HG03442 (cell line): ENCODE measurements around the gene STRA6.

Experiments used
- ATAC-seq: cut with Tn5 transposase; IDR thresholded peaks from one replicate; pipeline ENCODE4 v1.9.1; 2021; ENCODE audit warnings: mild to moderate bottlenecking, moderate library complexity; ENCODE audit not compliant: unreplicated experiment

The STRA6 gene

GRCh38 chr15:74208901-74209559 is 6.4 kb upstream of the STRA6 start:
- ATAC-seq, result no peak

DNA sequence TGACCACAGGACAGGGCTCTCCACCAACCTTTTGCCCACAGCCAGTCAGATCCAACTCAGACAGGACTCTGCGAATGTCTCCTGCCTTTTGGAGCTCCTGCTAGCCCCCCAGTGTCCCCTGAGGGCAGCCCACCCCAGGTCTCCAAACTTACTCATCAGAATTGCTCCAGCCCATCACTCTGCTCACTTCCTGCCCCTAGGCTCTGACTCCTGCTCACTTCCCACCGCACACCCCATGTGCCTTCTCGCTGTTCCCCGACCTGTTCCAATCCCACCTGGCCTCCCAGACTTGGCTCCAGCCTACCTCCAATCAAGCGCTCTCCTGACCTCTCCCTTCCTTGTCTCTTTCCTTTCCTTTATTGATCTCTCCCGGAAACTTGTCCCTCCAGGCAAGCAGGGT is 5.9 kb upstream of the STRA6 start:
- no peak for ATAC-seq

DNA sequence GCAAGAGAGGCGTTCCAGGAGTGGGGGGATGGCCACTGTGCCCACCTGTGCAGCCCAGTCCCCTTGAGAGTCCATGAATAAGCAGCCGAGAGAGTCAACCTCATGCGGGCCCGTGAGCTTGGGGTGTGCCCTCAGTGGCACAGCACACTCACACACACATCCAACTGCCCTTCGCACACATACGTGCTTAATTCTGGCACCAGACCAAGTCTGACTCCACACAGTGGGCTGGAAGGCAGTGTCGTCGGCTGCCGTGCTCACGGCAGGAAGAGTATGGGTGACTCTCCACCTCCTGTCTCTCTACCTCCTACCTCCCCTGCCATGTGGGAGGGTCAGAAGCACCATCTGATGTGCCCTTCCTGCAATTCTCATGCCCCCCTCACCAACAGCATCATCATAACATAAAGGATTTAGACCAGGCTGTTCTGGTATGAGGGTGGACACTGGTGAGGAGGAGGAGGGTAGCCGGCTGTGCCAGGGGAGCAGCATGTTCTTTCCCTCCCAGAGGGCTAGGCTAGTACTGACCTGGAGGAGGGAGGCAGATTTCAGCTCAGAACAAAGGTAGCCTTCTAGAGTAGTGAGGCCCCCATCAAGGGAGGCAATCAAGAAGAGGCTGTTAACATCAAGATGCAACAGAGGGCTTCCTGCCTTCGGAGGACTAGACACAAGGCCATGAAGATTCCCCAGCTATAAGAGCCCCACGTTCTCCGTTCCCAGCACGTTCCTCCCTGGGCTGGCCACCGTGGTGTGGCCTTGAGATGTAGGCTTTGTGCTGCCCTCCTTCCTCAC is 5.3 kb upstream of the STRA6 start:
- no peak for ATAC-seq

- ATAC-seq, result no peak
Observed at GRCh38 chr15:74206801-74207281, 4.3 kb upstream of the STRA6 start.

GRCh38 chr15:74205582-74205947 is 3.0 kb upstream of the STRA6 start:
- no peak for ATAC-seq

- no peak for ATAC-seq
Observed at GRCh38 chr15:74203914-74204431, 1.4 kb upstream of the STRA6 start.

GRCh38 chr15:74201710-74202420 is 722 bp downstream of the STRA6 start:
- no peak for ATAC-seq

GRCh38 chr15:74200871-74201419 is 1.6 kb downstream of the STRA6 start:
- ATAC-seq, result no peak

DNA sequence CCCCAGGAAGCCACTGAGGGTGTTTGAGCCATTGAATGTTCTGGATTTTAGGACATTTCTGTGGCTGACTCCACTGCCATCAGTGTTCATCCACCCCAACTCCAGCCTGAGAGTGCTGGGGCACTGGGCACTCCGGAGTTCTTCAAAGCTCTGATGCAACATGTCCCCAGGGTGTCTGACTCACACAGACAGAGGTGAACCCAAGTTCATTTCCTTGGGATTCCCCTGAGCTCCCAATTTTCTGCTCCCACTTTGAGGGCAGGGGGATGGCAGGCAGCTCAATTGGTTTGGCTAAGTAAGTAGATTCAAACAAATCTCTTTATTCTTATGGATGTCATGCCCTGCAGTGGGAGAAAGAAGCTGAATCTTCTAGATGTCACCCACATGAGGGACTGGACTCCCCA is 2.2 kb downstream of the STRA6 start:
- no peak for ATAC-seq

DNA sequence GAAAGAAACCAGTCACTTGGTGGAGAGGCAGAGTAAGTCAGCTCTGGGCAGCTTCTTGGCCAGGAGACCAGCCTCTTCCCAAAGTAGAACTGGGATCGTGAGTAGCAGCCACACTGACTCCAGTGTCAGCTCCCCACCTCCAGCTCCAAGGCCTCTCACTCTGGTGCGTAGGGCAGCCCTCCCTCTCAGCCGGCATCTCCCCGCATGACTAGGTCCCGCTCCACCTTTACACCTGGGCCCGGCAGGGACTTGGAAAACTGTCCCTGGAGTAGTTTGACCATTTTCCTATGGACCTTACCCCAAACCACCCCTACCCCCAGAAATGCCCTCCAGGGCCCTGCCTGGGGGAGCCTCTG is 3.3 kb downstream of the STRA6 start:
- no peak for ATAC-seq

- ATAC-seq, result no peak
Observed at GRCh38 chr15:74197176-74197965, 5.2 kb downstream of the STRA6 start.

DNA sequence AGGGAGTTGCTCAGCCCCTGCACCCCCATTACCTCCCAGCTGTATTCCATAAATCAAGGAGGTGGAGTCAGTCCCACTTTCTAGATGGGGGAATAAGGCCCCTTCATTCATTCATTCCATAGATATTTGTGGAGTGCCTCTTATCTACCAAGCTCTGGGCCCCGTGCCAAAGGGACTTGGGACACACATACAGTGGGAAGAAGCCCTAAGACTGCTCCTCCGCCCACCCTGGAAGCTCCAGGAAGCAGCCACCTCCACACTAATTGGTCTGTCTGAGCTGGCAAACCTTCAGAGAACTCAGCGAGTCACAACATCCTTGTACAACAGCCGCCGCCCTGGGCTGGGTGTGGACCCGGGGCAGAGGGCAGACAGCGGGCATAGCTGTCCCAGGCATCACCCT is 6.4 kb downstream of the STRA6 start:
- no peak for ATAC-seq

DNA sequence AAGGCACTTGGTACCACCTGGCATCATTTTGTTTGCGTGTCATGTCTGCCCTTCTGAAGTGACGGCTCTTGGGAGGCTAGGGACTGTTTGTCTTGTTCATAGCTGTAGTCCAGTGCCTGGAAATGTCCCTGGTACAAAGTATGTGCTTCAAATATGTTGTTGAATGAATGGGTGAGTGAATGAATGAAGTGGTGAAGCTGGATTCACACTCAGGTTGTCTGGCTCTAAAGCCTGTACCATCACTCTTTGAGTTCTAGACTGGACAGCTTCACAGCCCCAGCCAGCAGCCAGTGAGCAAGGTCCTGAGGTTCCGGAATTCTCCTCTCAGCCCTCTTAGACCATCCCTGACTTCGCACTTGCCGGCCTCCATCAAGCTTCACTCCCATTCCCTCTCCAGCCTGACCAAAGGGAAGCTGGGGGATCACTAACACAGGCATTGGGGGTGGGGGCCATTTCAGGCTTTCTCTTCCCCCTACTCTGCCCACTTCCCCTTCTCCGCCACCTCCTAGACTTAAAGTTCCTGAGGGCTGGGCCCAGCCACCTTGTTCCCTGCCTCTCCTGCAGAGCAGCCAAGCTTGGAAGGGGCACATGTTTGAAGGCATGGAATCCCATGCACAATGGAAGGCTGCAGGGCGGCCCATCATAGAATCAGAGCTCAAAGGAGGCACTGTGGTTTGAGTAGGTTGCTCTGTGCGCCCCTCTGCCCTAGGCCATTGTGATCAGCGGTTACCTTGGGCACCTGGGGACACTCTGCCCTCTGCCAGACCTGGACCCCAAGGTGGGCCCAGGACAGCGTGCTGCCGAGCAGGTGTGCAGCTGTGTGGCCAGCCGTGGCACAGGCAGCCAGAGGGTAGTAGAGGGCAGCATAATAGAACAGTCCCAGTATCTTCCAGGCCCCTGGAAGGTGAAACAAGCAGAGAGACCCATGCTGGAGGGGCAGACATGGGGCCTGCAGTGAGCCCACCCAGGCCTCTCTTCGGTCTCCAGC is 7.7 kb downstream of the STRA6 start:
- ATAC-seq, result no peak

- no peak for ATAC-seq
Observed at GRCh38 chr15:74193905-74194304, 8.7 kb downstream of the STRA6 start.

DNA sequence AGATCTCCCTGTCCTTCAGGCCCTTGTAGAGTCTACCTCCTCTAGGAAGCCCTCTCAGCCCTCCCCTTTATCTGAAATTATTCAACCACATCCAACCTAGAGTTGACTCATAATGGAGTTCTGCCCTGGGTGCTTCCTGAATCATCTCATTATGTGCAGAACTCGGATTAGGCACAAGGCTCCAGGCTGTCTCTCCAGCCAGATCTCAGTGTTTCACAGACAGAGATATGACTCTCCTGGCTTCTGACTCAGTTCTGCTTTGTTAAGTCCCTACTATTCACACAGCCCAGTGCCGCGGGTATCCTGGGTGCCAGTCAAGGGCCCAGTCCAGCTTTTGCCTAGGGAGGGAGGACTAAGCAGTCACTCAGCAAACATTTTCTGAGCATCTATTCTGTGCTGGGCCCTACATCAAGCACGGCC is 9.3 kb downstream of the STRA6 start:
- ATAC-seq, result no peak

GRCh38 chr15:74192751-74193150 is 9.8 kb downstream of the STRA6 start:
- no peak for ATAC-seq

DNA sequence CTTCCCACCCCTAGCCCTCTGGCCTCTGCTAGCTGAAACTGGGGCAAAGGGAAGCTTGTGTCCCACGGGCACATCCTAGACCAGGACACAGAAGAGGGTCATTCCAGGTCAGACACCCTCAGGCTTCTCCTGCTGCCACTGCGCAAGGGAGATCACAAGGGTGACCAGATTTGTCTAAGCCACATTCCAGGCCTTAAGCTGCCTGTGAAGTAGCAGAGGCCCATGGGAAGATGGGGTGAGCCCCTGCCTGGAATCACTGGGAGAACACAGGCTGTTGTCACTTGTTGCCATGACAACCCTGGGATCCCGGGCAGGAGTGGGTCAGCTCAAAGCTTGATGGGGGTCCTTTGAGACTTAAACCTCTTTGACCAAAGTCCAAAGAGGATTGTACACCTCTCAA is 10.8 kb downstream of the STRA6 start:
- no peak for ATAC-seq

DNA sequence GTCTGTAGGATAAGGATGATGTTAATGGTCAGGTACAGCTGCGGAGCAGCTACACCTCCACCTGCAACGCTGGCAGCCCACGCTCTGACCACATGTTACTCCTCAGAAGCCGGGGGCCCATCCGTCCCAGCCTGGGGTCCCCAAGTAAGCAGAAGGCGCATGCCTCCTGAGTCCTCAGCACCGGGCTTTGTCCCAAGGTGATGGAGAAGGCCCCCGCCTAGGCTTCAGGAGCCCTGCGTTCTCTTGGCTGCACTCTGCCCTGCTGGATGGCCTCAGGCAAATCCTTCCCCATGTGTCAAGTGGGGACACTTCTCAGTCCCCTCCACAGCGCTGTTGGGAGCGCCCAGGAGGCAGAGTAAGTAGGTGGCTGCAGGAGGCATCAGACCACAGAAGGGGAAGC is 14.4 kb downstream of the STRA6 start:
- ATAC-seq, result no peak

DNA sequence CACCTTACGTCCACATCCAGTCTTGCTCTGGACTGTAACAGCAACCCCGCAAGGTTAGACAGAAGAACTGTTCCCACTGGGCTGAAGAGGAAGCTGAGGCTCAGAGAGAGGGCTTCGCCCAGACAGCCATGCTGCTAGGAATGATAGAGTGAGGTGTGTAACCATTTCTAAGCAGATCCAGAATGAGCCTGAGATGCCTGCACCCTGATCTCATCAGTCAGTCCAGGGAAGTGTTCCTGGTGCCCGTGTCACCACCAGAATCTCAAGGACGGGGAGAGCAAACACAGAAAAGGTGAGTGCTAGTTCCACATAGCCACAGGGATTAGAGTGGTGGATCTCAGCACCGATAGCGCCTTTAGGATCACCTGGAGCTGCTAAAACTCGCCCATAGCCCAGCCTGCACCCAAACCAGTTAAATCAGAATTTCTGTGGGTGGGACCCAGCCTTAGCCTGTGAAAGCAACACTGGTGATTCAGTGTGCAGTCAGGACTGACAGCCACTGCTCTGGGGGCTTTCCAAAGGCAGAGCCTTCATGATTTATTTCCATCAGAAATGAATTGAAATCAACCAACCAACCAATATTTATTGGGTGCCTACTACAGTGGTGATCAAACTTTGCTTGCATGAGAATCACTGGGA is 16.8 kb downstream of the STRA6 start:
- no peak for ATAC-seq
